Measurements from ENCODE around the gene MIA3. TPM values are rescaled to one million over a fixed set of nuclear protein-coding genes. Genes with fewer than 3 reads are reported as not detected.

Gene MIA3
- polyA plus RNA-seq, 4 donors: 14.3 to 58.8 (median 23.0) TPM

DNA sequence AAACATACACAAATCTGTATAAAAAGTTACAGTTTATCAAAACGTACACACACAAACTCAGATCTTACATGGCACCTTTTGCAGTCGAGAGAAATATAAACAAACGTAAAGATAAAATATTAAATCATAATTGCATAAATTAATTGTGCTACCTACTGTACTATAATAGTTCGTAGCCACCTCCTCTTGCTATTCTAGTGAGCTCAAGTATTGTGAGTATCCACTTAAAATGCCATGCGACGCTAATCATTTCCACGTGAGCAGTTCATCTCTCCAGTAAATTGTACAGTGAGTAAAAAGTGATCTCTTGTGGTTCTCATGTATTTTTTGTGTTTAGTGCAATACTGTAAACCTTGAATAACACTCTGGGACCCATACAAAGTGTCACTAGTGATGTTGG is 6.3 kb downstream of the MIA3 start:
- H3K27ac ChIP-seq (ENCODE audit: low read depth in 1 of 3, low read length in 2 of 3): no peak overlapping the region
- H3K9me3 ChIP-seq (ENCODE audit: control insufficient read depth in 2 of 2, insufficient read depth in 1 of 2, low read depth in 1 of 2, low read length in 1 of 2): no peaks in the 10 kb centered on the region
- peaks cover 0 to 3% (median 2%) of the 10 kb centered on the region in 3 donors for H3K4me1 ChIP-seq (ENCODE audit: control insufficient read depth in 3 of 3, insufficient read depth in 2 of 3, low read depth in 1 of 3, low read length in 2 of 3)
- H3K36me3 ChIP-seq (ENCODE audit: control insufficient read depth in 3 of 3, insufficient read depth in 2 of 3, low read depth in 1 of 3, low read length in 3 of 3): peaks cover 9 to 13% (median 12%) of the 10 kb centered on the region in 3 donors
- no peak for DNase-seq
- H3K4me3 ChIP-seq (ENCODE audit: low read depth in 1 of 3, low read length in 3 of 3): no peak overlapping the region
- WGBS, 3 donors: 93 to 94% (median 94%) methylated on average over 7 of the region's 7 CpGs
- FAIRE-seq: no peak
- no peaks in the 10 kb centered on the region for H3K27me3 ChIP-seq (ENCODE audit: control insufficient read depth in 3 of 3, insufficient read depth in 3 of 3, low read length in 3 of 3)

GRCh38 chr1:222627232-222627631 is 9.3 kb downstream of the MIA3 start:
- Histone ChIP-seq H3K4me1 (ENCODE audit: control insufficient read depth in 3 of 3, insufficient read depth in 2 of 3, low read depth in 1 of 3, low read length in 2 of 3) (no peaks in the 10 kb centered on the region), H3K27me3 (ENCODE audit: control insufficient read depth in 3 of 3, insufficient read depth in 3 of 3, low read length in 3 of 3) (no peaks in the 10 kb centered on the region), H3K4me3 (ENCODE audit: low read depth in 1 of 3, low read length in 3 of 3) (no peak overlapping the region), H3K36me3 (ENCODE audit: control insufficient read depth in 3 of 3, insufficient read depth in 2 of 3, low read depth in 1 of 3, low read length in 3 of 3) (peaks cover 9 to 22% (median 17%) of the 10 kb centered on the region in 3 donors), H3K27ac (ENCODE audit: low read depth in 1 of 3, low read length in 2 of 3) (no peak overlapping the region), H3K9me3 (ENCODE audit: control insufficient read depth in 2 of 2, insufficient read depth in 1 of 2, low read depth in 1 of 2, low read length in 1 of 2) (no peaks in the 10 kb centered on the region)
- FAIRE-seq: no peak
- WGBS, 3 donors: 64 to 87% (median 71%) methylated on average over 6 of the region's 6 CpGs
- no peak for DNase-seq

DNA sequence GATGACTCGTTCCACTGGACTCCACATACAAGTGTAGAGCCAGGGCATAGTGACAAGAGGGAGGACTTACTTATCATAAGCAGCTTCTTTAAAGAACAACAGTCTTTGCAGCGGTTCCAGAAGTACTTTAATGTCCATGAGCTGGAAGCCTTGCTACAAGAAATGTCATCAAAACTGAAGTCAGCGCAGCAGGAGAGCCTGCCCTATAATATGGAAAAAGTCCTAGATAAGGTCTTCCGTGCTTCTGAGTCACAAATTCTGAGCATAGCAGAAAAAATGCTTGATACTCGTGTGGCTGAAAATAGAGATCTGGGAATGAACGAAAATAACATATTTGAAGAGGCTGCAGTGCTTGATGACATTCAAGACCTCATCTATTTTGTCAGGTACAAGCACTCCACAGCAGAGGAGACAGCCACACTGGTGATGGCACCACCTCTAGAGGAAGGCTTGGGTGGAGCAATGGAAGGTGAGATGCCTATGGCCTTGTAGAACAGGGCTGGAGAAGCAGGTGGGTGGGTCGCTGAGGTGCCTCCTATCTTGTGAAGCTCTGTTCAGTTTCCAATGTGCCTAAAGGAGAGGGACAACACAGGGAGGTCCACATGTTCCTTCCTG is 12.1 kb downstream of the MIA3 start:
- WGBS, 3 donors: 93 to 97% (median 94%) methylated on average over 7 of the region's 7 CpGs
- Histone ChIP-seq H3K27me3 (ENCODE audit: control insufficient read depth in 3 of 3, insufficient read depth in 3 of 3, low read length in 3 of 3) (no peaks in the 10 kb centered on the region), H3K4me1 (ENCODE audit: control insufficient read depth in 3 of 3, insufficient read depth in 2 of 3, low read depth in 1 of 3, low read length in 2 of 3) (no peaks in the 10 kb centered on the region), H3K4me3 (ENCODE audit: low read depth in 1 of 3, low read length in 3 of 3) (no peak overlapping the region), H3K36me3 (ENCODE audit: control insufficient read depth in 3 of 3, insufficient read depth in 2 of 3, low read depth in 1 of 3, low read length in 3 of 3) (peaks cover 9 to 31% (median 17%) of the 10 kb centered on the region in 3 donors), H3K9me3 (ENCODE audit: control insufficient read depth in 2 of 2, insufficient read depth in 1 of 2, low read depth in 1 of 2, low read length in 1 of 2) (no peaks in the 10 kb centered on the region), H3K27ac (ENCODE audit: low read depth in 1 of 3, low read length in 2 of 3) (no peak overlapping the region)
- FAIRE-seq (no peak), DNase-seq (no peak)

DNA sequence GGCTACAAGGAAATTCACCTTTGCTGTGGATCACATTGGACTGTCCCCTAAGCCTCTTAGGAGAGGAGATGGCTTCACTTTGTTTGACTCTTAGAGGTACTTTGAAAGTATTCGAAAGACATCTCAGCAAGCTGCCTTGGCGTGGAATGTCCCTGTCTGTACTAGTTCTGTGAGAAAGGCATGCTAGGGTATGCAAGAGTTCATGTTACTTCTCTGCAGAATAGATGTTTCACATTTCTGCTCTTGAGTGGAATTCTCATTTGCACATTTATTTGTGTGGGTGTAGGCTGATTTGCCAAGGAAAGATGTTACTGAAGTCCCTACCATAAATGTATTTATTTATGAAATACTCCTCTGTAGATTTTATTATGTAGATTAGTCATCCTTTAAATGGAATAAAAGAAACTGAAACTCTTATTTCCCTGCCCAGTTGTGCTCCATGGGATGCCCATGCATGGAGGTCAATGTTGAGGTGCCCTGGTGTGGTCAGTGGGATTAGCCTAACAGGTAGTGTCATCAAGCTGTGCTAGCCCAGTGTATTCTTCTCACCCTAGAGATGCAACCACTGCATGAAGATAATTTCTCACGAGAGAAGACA is 13.8 kb downstream of the MIA3 start:
- Histone ChIP-seq H3K4me1 (ENCODE audit: control insufficient read depth in 3 of 3, insufficient read depth in 2 of 3, low read depth in 1 of 3, low read length in 2 of 3) (no peaks in the 10 kb centered on the region), H3K36me3 (ENCODE audit: control insufficient read depth in 3 of 3, insufficient read depth in 2 of 3, low read depth in 1 of 3, low read length in 3 of 3) (peaks cover 6 to 29% (median 12%) of the 10 kb centered on the region in 3 donors), H3K27me3 (ENCODE audit: control insufficient read depth in 3 of 3, insufficient read depth in 3 of 3, low read length in 3 of 3) (no peaks in the 10 kb centered on the region), H3K4me3 (ENCODE audit: low read depth in 1 of 3, low read length in 3 of 3) (no peak overlapping the region), H3K9me3 (ENCODE audit: control insufficient read depth in 2 of 2, insufficient read depth in 1 of 2, low read depth in 1 of 2, low read length in 1 of 2) (no peaks in the 10 kb centered on the region), H3K27ac (ENCODE audit: low read depth in 1 of 3, low read length in 2 of 3) (no peak overlapping the region)
- DNase-seq (no peak), FAIRE-seq (no peak)
- 90 to 94% (median 92%) methylated on average over 3 of the region's 3 CpGs for WGBS, 3 donors

DNA sequence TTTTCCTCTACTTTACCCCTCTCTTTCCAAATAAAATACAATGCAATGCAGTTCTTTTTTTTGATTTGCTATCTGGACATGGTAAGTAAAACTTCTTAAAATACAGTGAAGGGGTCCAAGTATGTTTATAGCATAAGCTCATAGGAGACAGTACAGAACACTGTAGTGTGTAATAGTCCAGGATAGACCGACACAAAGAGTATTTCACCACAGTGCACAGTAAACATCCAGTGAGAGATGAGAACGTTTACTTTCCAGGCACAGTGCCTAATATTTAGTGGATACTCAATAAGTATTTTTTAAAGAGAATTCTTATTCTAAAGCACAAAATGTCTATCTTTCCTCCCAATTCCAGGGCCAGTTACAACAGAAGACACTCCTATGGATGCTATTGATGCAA is 14.9 kb downstream of the MIA3 start:
- no peaks in the 10 kb centered on the region for H3K9me3 ChIP-seq (ENCODE audit: control insufficient read depth in 2 of 2, insufficient read depth in 1 of 2, low read depth in 1 of 2, low read length in 1 of 2)
- H3K4me3 ChIP-seq (ENCODE audit: low read depth in 1 of 3, low read length in 3 of 3): no peak overlapping the region
- H3K27ac ChIP-seq (ENCODE audit: low read depth in 1 of 3, low read length in 2 of 3): no peak overlapping the region
- H3K36me3 ChIP-seq (ENCODE audit: control insufficient read depth in 3 of 3, insufficient read depth in 2 of 3, low read depth in 1 of 3, low read length in 3 of 3): peaks cover 5 to 28% (median 11%) of the 10 kb centered on the region in 3 donors
- H3K4me1 ChIP-seq (ENCODE audit: control insufficient read depth in 3 of 3, insufficient read depth in 2 of 3, low read depth in 1 of 3, low read length in 2 of 3): no peaks in the 10 kb centered on the region
- DNase-seq: no peak
- WGBS, 3 donors: 54 to 68% (median 66%) methylated on average over 2 of the region's 2 CpGs
- no peak for FAIRE-seq
- no peaks in the 10 kb centered on the region for H3K27me3 ChIP-seq (ENCODE audit: control insufficient read depth in 3 of 3, insufficient read depth in 3 of 3, low read length in 3 of 3)

- WGBS, 3 donors: 49 to 54% (median 50%) methylated on average over 7 of the region's 7 CpGs
- no peak for FAIRE-seq
These were observed 16.5 kb downstream of the MIA3 start for GRCh38 chr1:222634180-222635013.

GRCh38 chr1:222641269-222641948 is 23.5 kb downstream of the MIA3 start:
- Histone ChIP-seq H3K27me3 (ENCODE audit: control insufficient read depth in 3 of 3, insufficient read depth in 3 of 3, low read length in 3 of 3) (no peaks in the 10 kb centered on the region), H3K4me1 (ENCODE audit: control insufficient read depth in 3 of 3, insufficient read depth in 2 of 3, low read depth in 1 of 3, low read length in 2 of 3) (peaks cover 0 to 10% (median 0%) of the 10 kb centered on the region in 3 donors), H3K9me3 (ENCODE audit: control insufficient read depth in 2 of 2, insufficient read depth in 1 of 2, low read depth in 1 of 2, low read length in 1 of 2) (no peaks in the 10 kb centered on the region), H3K4me3 (ENCODE audit: low read depth in 1 of 3, low read length in 3 of 3) (no peak overlapping the region), H3K36me3 (ENCODE audit: control insufficient read depth in 3 of 3, insufficient read depth in 2 of 3, low read depth in 1 of 3, low read length in 3 of 3) (peaks cover 0 to 10% (median 0%) of the 10 kb centered on the region in 3 donors), H3K27ac (ENCODE audit: low read depth in 1 of 3, low read length in 2 of 3) (no peak overlapping the region)
- DNase-seq: no peak
- no peak for FAIRE-seq
- WGBS, 3 donors: 81 to 83% (median 82%) methylated on average over 5 of the region's 5 CpGs

More at GRCh38 chr1:222634180-222635013, 16.5 kb downstream of the MIA3 start:
- H3K4me3 ChIP-seq (ENCODE audit: low read depth in 1 of 3, low read length in 3 of 3): no peak overlapping the region
- H3K4me1 ChIP-seq (ENCODE audit: control insufficient read depth in 3 of 3, insufficient read depth in 2 of 3, low read depth in 1 of 3, low read length in 2 of 3): no peaks in the 10 kb centered on the region
- H3K9me3 ChIP-seq (ENCODE audit: control insufficient read depth in 2 of 2, insufficient read depth in 1 of 2, low read depth in 1 of 2, low read length in 1 of 2): no peaks in the 10 kb centered on the region
- H3K27me3 ChIP-seq (ENCODE audit: control insufficient read depth in 3 of 3, insufficient read depth in 3 of 3, low read length in 3 of 3): no peaks in the 10 kb centered on the region
- peak; percentile 91 for DNase-seq
- peaks cover 0 to 29% (median 4%) of the 10 kb centered on the region in 3 donors for H3K36me3 ChIP-seq (ENCODE audit: control insufficient read depth in 3 of 3, insufficient read depth in 2 of 3, low read depth in 1 of 3, low read length in 3 of 3)
- no peak overlapping the region for H3K27ac ChIP-seq (ENCODE audit: low read depth in 1 of 3, low read length in 2 of 3)

DNA sequence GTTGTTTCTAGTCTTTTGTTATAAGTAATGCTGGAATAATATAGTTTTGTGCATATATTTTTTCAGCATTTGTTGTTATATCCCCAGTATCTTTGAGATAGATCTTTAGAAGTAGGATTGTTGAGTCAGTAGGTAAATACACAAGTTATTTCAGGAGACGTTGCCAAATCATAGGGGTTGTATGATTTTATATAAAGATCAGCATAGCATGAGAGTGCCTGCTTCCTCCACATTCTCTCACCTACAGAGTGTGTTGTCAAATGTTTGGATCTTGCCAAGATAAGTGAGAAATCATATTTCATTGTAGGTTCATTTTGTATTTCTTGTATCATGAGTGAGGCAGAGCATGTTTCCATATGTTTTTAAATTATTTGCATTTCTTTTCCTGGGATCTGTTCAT is 24.6 kb downstream of the MIA3 start:
- no peak overlapping the region for H3K4me3 ChIP-seq (ENCODE audit: low read depth in 1 of 3, low read length in 3 of 3)
- peaks cover 0 to 12% (median 0%) of the 10 kb centered on the region in 3 donors for H3K36me3 ChIP-seq (ENCODE audit: control insufficient read depth in 3 of 3, insufficient read depth in 2 of 3, low read depth in 1 of 3, low read length in 3 of 3)
- H3K9me3 ChIP-seq (ENCODE audit: control insufficient read depth in 2 of 2, insufficient read depth in 1 of 2, low read depth in 1 of 2, low read length in 1 of 2): no peaks in the 10 kb centered on the region
- 67 to 80% (median 80%) methylated on average over 1 of the region's 1 CpG for WGBS, 3 donors
- no peak overlapping the region for H3K27ac ChIP-seq (ENCODE audit: low read depth in 1 of 3, low read length in 2 of 3)
- no peak for DNase-seq
- H3K27me3 ChIP-seq (ENCODE audit: control insufficient read depth in 3 of 3, insufficient read depth in 3 of 3, low read length in 3 of 3): no peaks in the 10 kb centered on the region
- peaks cover 0 to 10% (median 0%) of the 10 kb centered on the region in 3 donors for H3K4me1 ChIP-seq (ENCODE audit: control insufficient read depth in 3 of 3, insufficient read depth in 2 of 3, low read depth in 1 of 3, low read length in 2 of 3)
- FAIRE-seq: no peak

Measured in small intestine (tissue), 7 donors.